ENCODE measurements around the gene ANO6.
"Not testable (repeated sequence)": the region's sequence is repeated elsewhere in the genome, so short reads cannot be mapped to it uniquely, and the experiment has no call there.

Gene ANO6

GRCh38 chr12:45214071-45214470, 1.8 kb upstream of the ANO6 start:
- DNase-seq: no peak

GRCh38 chr12:45214749-45215418, 1.0 kb upstream of the ANO6 start:
- peak; percentile 18 for DNase-seq

GRCh38 chr12:45216230-45216982, 511 bp downstream of the ANO6 start:
- no peak for DNase-seq

- no peak for DNase-seq
Observed at GRCh38 chr12:45216983-45217485, 1.1 kb downstream of the ANO6 start.

GRCh38 chr12:45217846-45218245, 2.0 kb downstream of the ANO6 start:
- no peak for DNase-seq

- DNase-seq: peak; percentile 39
Observed at GRCh38 chr12:45219621-45220020, 3.7 kb downstream of the ANO6 start.

GRCh38 chr12:45220363-45220931, 4.6 kb downstream of the ANO6 start:
- no peak for DNase-seq

GRCh38 chr12:45220969-45221368, 5.1 kb downstream of the ANO6 start:
- DNase-seq: no peak

- no peak for DNase-seq
Observed at GRCh38 chr12:45223868-45224267, 8.0 kb downstream of the ANO6 start.

GRCh38 chr12:45224311-45224710, 8.4 kb downstream of the ANO6 start:
- DNase-seq: no peak

- DNase-seq: no peak
Observed at GRCh38 chr12:45226021-45226420, 10.1 kb downstream of the ANO6 start.

- no peak for DNase-seq
Observed at GRCh38 chr12:45227316-45228067, 11.6 kb downstream of the ANO6 start.

- no peak for DNase-seq
Observed at GRCh38 chr12:45231515-45232145, 15.7 kb downstream of the ANO6 start.

GRCh38 chr12:45232146-45232755, 16.4 kb downstream of the ANO6 start:
- no peak for DNase-seq

GRCh38 chr12:45232756-45233372, 17.0 kb downstream of the ANO6 start:
- no peak for DNase-seq

GRCh38 chr12:45234139-45234865, 18.4 kb downstream of the ANO6 start:
- DNase-seq: no peak

- DNase-seq: no peak
Observed at GRCh38 chr12:45235087-45236025, 19.5 kb downstream of the ANO6 start.

GRCh38 chr12:45236383-45236782, 20.5 kb downstream of the ANO6 start:
- not testable (repeated sequence) for DNase-seq

GRCh38 chr12:45242180-45242579, 26.3 kb downstream of the ANO6 start:
- no peak for DNase-seq

- DNase-seq: no peak
Observed at GRCh38 chr12:45243963-45244362, 28.1 kb downstream of the ANO6 start.
